ACC112 (cell line): ENCODE data around the gene CHTOP.

Experiments used
- H2AFZ ChIP-seq: fragments of 200-600 bp; sonication (generic); one replicate; pipeline ENCODE4 v1.6.0; 2017; ENCODE audit warnings: antibody characterized with exemption, low read length; ENCODE audit not compliant: unreplicated experiment
- H3K27ac ChIP-seq: fragments of 200-600 bp; sonication (generic); 2 replicates; pipeline ENCODE4 v1.5.1; 2014; ENCODE audit warnings: low read depth, mild to moderate bottlenecking, antibody characterized with exemption, low read length, moderate library complexity
- H3K27me3 ChIP-seq: fragments of 200-600 bp; sonication (generic); 2 replicates; pipeline ENCODE4 v1.6.1; 2014; ENCODE audit warnings: mild to moderate bottlenecking, antibody characterized with exemption, low read length, moderate library complexity, mixed read lengths; ENCODE audit not compliant: insufficient read depth
- H3K36me3 ChIP-seq: fragments of 200-600 bp; sonication (generic); 2 replicates; pipeline ENCODE4 v1.6.1; 2016; ENCODE audit warnings: mild to moderate bottlenecking, antibody characterized with exemption, low read length, moderate library complexity, mixed read lengths; ENCODE audit not compliant: insufficient read depth
- H3K4me1 ChIP-seq: fragments of 200-600 bp; sonication (generic); one replicate; pipeline ENCODE4 v1.6.1; 2016; ENCODE audit warnings: low read length, mixed read lengths; ENCODE audit not compliant: insufficient read depth, unreplicated experiment, control insufficient read depth
- H3K4me3 ChIP-seq: fragments of 200-600 bp; sonication (generic); 2 replicates; pipeline ENCODE4 v1.5.1; 2014; ENCODE audit warnings: mild to moderate bottlenecking, low read depth, low read length
- H3K79me2 ChIP-seq: fragments of 200-600 bp; sonication (generic); one replicate; pipeline ENCODE4 v1.6.0; 2016; ENCODE audit warnings: low read length; ENCODE audit not compliant: control insufficient read depth, unreplicated experiment, insufficient read depth

Gene CHTOP

GRCh38 chr1:153602749-153603148 lies 31.1 kb upstream of the CHTOP start:
- Histone ChIP-seq H3K36me3 (peaks cover 23% of the 10 kb centered on the region; the same call in 1 of the 2 replicates), H3K27ac (no peak overlapping the region)

GRCh38 chr1:153606194-153606593 lies 27.7 kb upstream of the CHTOP start:
- Histone ChIP-seq H3K79me2 (peaks cover 45% of the 10 kb centered on the region), H3K36me3 (peaks cover 26% of the 10 kb centered on the region; the same call in 1 of the 2 replicates), H3K27me3 (no peaks in the 10 kb centered on the region), H3K4me3 (no peak overlapping the region), H3K4me1 (peaks cover 46% of the 10 kb centered on the region), H3K27ac (no peak overlapping the region), H2AFZ (no peak overlapping the region)

More at GRCh38 chr1:153602749-153603148, 31.1 kb upstream of the CHTOP start:
- Histone ChIP-seq H3K4me3 (no peak overlapping the region), H3K4me1 (peaks cover 46% of the 10 kb centered on the region), H3K27me3 (no peaks in the 10 kb centered on the region), H2AFZ (no peak overlapping the region), H3K79me2 (peaks cover 13% of the 10 kb centered on the region)

- Histone ChIP-seq H2AFZ (no peak overlapping the region), H3K27ac (peak overlapping the region; percentile 90; the same call in 1 of the 2 replicates), H3K27me3 (no peaks in the 10 kb centered on the region), H3K79me2 (peaks cover 57% of the 10 kb centered on the region), H3K4me1 (peaks cover 35% of the 10 kb centered on the region), H3K4me3 (peak overlapping the region; percentile 71; the same call in 1 of the 2 replicates), H3K36me3 (peaks cover 26% of the 10 kb centered on the region; the same call in 1 of the 2 replicates)
Observed at GRCh38 chr1:153607381-153607780, 26.5 kb upstream of the CHTOP start.

GRCh38 chr1:153608089-153608682 lies 25.7 kb upstream of the CHTOP start:
- peaks cover 65% of the 10 kb centered on the region for H3K79me2 ChIP-seq
- H3K27me3 ChIP-seq: no peaks in the 10 kb centered on the region
- H2AFZ ChIP-seq: no peak overlapping the region
- peak overlapping the region; percentile 71 for H3K4me3 ChIP-seq
- peaks cover 24% of the 10 kb centered on the region; the same call in 1 of the 2 replicates for H3K36me3 ChIP-seq
- peak overlapping the region; percentile 90 for H3K27ac ChIP-seq
- H3K4me1 ChIP-seq: peaks cover 37% of the 10 kb centered on the region

- Histone ChIP-seq H3K79me2 (peaks cover 69% of the 10 kb centered on the region), H3K4me1 (peaks cover 42% of the 10 kb centered on the region), H3K36me3 (peaks cover 19% of the 10 kb centered on the region; the same call in 1 of the 2 replicates), H3K27me3 (no peaks in the 10 kb centered on the region), H2AFZ (no peak overlapping the region), H3K27ac (peak overlapping the region; percentile 90), H3K4me3 (peak overlapping the region; percentile 71)
Observed at GRCh38 chr1:153608742-153609584, 24.9 kb upstream of the CHTOP start.

GRCh38 chr1:153609585-153609907 lies 24.3 kb upstream of the CHTOP start:
- Histone ChIP-seq H3K4me3 (peak overlapping the region; percentile 71), H3K27me3 (no peaks in the 10 kb centered on the region), H3K36me3 (peaks cover 15% of the 10 kb centered on the region; the same call in 1 of the 2 replicates), H3K4me1 (peaks cover 48% of the 10 kb centered on the region), H3K27ac (peak overlapping the region; percentile 90), H3K79me2 (peaks cover 69% of the 10 kb centered on the region), H2AFZ (no peak overlapping the region)

- no peak overlapping the region for H2AFZ ChIP-seq
- no peaks in the 10 kb centered on the region for H3K27me3 ChIP-seq
- H3K27ac ChIP-seq: peak overlapping the region; percentile 90
- H3K36me3 ChIP-seq: peaks cover 13% of the 10 kb centered on the region; the same call in 1 of the 2 replicates
- H3K79me2 ChIP-seq: peaks cover 69% of the 10 kb centered on the region
- H3K4me1 ChIP-seq: peaks cover 50% of the 10 kb centered on the region
- peak overlapping the region; percentile 71 for H3K4me3 ChIP-seq
Observed at GRCh38 chr1:153610334-153610733, 23.5 kb upstream of the CHTOP start.

GRCh38 chr1:153610811-153611301 lies 23.0 kb upstream of the CHTOP start:
- Histone ChIP-seq H3K79me2 (peaks cover 69% of the 10 kb centered on the region), H3K27me3 (no peaks in the 10 kb centered on the region), H3K4me3 (peak overlapping the region; percentile 93), H3K27ac (peak overlapping the region; percentile 90), H2AFZ (no peak overlapping the region), H3K36me3 (peaks cover 13% of the 10 kb centered on the region; the same call in 1 of the 2 replicates), H3K4me1 (peaks cover 50% of the 10 kb centered on the region)

GRCh38 chr1:153611356-153611755 lies 22.5 kb upstream of the CHTOP start:
- peaks cover 55% of the 10 kb centered on the region for H3K4me1 ChIP-seq
- peak overlapping the region; percentile 93 for H3K4me3 ChIP-seq

GRCh38 chr1:153612111-153612754 lies 21.6 kb upstream of the CHTOP start:
- peak overlapping the region; percentile 4 for H2AFZ ChIP-seq
- H3K27ac ChIP-seq: peak overlapping the region; percentile 74
- H3K27me3 ChIP-seq: no peaks in the 10 kb centered on the region
- H3K36me3 ChIP-seq: peaks cover 7% of the 10 kb centered on the region; the same call in 1 of the 2 replicates
- peaks cover 61% of the 10 kb centered on the region for H3K79me2 ChIP-seq
- peaks cover 60% of the 10 kb centered on the region for H3K4me1 ChIP-seq
- H3K4me3 ChIP-seq: peak overlapping the region; percentile 93

More at GRCh38 chr1:153611356-153611755, 22.5 kb upstream of the CHTOP start:
- Histone ChIP-seq H3K27me3 (no peaks in the 10 kb centered on the region), H3K79me2 (peaks cover 69% of the 10 kb centered on the region), H3K27ac (peak overlapping the region; percentile 74), H2AFZ (no peak overlapping the region), H3K36me3 (peaks cover 13% of the 10 kb centered on the region; the same call in 1 of the 2 replicates)
